ENCODE measurements around the gene CLCN4. TPM values are rescaled to one million over a fixed set of nuclear protein-coding genes. Genes with fewer than 3 reads are reported as not detected.

The CLCN4 gene
- total RNA-seq, 1 experiment from 2014 or later: 6.9 TPM

DNA sequence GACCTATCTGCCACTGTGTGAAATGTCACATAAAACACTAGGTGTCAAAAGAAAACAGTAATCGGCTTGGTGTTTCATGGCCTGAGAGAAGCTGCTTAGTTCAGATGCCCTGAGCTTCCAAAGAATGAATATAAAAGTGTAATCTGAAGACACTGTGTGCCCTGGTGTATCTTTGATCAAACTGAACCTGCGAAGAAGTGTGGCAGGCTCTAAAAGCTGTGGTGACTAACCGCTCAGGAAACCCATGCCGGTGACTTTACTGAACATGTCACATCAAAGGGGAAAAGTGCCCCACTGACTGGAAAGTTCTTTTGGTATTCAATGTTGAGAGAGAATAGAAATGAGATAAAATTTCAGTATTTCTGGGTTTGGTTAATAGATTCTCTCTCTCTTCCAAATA, 89.1 kb downstream of the CLCN4 start:
- Histone ChIP-seq H3T11ph (ENCODE audit: low read length) (no peak overlapping the region), H3K9ac (ENCODE audit: extremely low read depth, insufficient read length, low read length) (no peak overlapping the region), H3K9me3 (ENCODE audit: control insufficient read depth, low read depth, low read length) (peaks cover 6% of the 10 kb centered on the region), H3K4me2 (ENCODE audit: insufficient read depth, insufficient read length, low read length) (no peak overlapping the region), H3K79me2 (ENCODE audit: insufficient read depth, low read length) (no peaks in the 10 kb centered on the region), H3K23me2 (ENCODE audit: insufficient read length, low read depth, low read length, poor library complexity, severe bottlenecking) (no peaks in the 10 kb centered on the region), H3K27ac (ENCODE audit: insufficient read length, low read depth, low read length) (no peak overlapping the region), H2BK20ac (ENCODE audit: low read depth, low read length, poor library complexity, severe bottlenecking) (no peak overlapping the region), H3K4ac (ENCODE audit: low read depth, low read length) (no peak overlapping the region), H2AFZ (ENCODE audit: low read length) (no peak overlapping the region), H3K56ac (ENCODE audit: insufficient read length, low read depth, low read length) (no peak overlapping the region), H4K91ac (ENCODE audit: insufficient read length, low read depth, low read length) (no peak overlapping the region), H3K23ac (ENCODE audit: insufficient read length, low read depth, low read length) (no peak overlapping the region), H2BK12ac (ENCODE audit: insufficient read length, low read depth, low read length) (no peak overlapping the region), H3K79me1 (ENCODE audit: insufficient read depth, low read depth, low read length, poor library complexity, severe bottlenecking) (no peaks in the 10 kb centered on the region), H2AK5ac (ENCODE audit: insufficient read length, low read length) (no peak overlapping the region), H3K18ac (ENCODE audit: insufficient read length, low read depth, low read length) (no peak overlapping the region), H3K4me1 (ENCODE audit: insufficient read depth, low read length) (no peaks in the 10 kb centered on the region), H4K20me1 (ENCODE audit: control insufficient read depth, insufficient read depth, insufficient read length) (no peaks in the 10 kb centered on the region), H2BK5ac (ENCODE audit: insufficient read length, low read length) (no peak overlapping the region), H2BK15ac (ENCODE audit: low read depth, low read length) (no peak overlapping the region), H2BK120ac (ENCODE audit: low read depth, low read length, poor library complexity, severe bottlenecking) (no peak overlapping the region), H4K5ac (ENCODE audit: insufficient read length, low read depth, low read length) (no peak overlapping the region), H4K8ac (replicated peaks; ENCODE audit: insufficient read length, low read depth, low read length) (no peak overlapping the region), H3K14ac (ENCODE audit: insufficient read depth, low read length) (no peak overlapping the region), H3K27me3 (ENCODE audit: insufficient read depth, low read length) (no peaks in the 10 kb centered on the region)
- H3K4me1 Mint-ChIP-seq: peaks cover 0 to 5% of the 10 kb centered on the region in 2 experiments; a peak in 1 of 4 replicates
- H3K4me3 Mint-ChIP-seq: no peak overlapping the region
- TF ChIP-seq, protein P1, sequence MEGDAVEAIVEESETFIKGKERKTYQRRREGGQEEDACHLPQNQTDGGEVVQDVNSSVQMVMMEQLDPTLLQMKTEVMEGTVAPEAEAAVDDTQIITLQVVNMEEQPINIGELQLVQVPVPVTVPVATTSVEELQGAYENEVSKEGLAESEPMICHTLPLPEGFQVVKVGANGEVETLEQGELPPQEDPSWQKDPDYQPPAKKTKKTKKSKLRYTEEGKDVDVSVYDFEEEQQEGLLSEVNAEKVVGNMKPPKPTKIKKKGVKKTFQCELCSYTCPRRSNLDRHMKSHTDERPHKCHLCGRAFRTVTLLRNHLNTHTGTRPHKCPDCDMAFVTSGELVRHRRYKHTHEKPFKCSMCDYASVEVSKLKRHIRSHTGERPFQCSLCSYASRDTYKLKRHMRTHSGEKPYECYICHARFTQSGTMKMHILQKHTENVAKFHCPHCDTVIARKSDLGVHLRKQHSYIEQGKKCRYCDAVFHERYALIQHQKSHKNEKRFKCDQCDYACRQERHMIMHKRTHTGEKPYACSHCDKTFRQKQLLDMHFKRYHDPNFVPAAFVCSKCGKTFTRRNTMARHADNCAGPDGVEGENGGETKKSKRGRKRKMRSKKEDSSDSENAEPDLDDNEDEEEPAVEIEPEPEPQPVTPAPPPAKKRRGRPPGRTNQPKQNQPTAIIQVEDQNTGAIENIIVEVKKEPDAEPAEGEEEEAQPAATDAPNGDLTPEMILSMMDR (conservative IDR thresholded peaks at IDR 0.05): no peak
- no peak overlapping the region for H3K27ac Mint-ChIP-seq
- H3K36me3 Mint-ChIP-seq (ENCODE audit: insufficient read depth in 1 of 3, low read depth in 3 of 3): peaks cover 0 to 3% (median 0%) of the 10 kb centered on the region in 3 experiments; a peak in 3 of 7 replicates
- peaks cover 29 to 37% of the 10 kb centered on the region in 2 experiments for H3K9me3 Mint-ChIP-seq
- H3K27me3 Mint-ChIP-seq (ENCODE audit: low read depth): peaks cover 1% of the 10 kb centered on the region; the same call in 1 of the 2 replicates
- no peak for DNase-seq
- no CpG with 5 or more reads among the region's 4 CpGs for WGBS (ENCODE audit: extremely low coverage, insufficient read length, low lambda C conversion rate)
